Stimulated activated CD8-positive, alpha-beta memory T cell treated with anti-CD3 and anti-CD28 coated beads, Interleukin-12 subunit alpha, Interleukin-12 subunit beta, amount 100 ng/mL, for 24 hours (primary cell): Measurements from ENCODE around the gene DGKQ.
"Not testable (repeated sequence)": the region's sequence is repeated elsewhere in the genome, so short reads cannot be mapped to it uniquely, and the experiment has no call there.

Source experiments
- DNase-seq: peaks from one replicate; pipeline ENCODE4 v3.0.0-alpha.2; 2020; ENCODE audit errors: extremely low read depth

The DGKQ gene

DNA sequence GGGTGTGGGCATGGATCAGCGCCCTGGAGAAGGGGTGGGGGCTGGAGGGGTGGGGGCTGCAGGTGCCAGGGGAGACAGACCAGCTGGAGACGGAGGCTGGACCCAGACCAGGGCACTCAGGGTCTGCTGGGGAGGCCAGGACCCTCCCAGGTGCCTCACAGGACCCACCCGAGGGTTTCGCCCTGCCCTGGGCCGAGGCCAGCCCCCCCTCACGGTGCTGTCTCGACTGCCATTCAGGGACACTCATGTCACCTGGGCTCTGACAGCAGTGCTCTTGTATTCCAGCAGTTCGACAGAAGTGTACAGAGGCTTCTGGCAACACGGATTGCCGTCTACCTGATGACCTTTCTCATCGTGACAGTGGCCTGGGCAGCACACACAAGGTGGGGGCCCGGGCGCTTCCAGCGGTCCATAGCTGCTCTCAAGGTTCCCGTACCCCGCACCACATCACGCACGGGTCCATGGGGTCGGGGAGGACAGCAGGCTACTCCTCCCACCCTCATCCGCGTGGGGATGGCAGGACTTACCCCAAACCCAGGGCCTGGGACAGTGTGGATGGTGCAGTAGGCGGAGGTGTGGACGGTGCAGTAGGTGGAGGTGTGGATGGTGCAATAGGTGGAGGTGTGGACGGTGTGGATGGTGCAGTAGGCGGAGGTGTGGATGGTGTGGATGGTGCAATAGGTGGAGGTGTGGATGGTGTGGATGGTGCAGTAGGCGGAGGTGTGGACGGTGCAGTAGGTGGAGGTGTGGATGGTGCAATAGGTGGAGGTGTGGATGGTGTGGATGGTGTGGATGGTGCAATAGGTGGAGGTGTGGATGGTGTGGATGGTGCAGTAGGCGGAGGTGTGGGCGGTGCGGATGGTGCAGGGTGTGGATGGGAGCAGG lies 23.0 kb downstream of the DGKQ start:
- DNase-seq: no peak

DNA sequence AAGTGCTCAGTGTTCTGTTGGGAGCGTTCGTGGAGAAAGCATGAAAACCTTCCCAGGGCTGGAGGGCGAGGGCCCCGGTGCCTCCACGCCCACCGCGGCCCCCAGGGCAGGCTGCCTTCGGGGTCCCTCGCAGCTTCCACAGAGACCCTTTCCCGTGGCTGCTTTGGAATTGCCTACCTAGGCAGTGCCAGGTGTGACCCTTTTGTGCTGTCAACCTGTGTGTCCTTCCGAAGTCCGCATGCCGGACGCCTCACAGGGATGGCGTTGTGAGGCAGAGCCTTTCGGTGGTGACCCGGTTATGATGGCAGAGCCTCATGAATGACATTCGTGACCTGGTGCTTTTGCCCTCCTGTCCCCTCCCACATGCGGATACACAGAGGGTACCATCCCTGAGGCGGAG lies 23.7 kb downstream of the DGKQ start:
- DNase-seq: no peak

DNA sequence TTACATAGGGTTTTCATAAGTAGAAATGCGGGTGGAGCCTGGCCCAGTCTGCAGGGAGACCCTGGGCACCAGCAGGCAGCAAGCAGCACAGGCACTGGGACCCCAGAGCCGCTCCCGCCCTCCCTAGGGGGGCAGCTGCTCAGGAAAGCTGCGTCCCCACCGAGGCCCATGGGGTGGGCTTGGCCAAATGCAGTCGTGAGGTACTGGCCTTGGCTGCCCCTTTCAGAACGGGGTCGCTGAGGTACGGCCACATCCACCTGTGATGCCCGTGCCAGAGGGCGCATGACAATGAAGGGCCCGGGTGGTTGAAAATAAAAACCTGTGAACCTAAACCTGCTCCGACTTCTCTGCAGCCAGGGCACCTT lies 24.5 kb downstream of the DGKQ start:
- no peak for DNase-seq

DNA sequence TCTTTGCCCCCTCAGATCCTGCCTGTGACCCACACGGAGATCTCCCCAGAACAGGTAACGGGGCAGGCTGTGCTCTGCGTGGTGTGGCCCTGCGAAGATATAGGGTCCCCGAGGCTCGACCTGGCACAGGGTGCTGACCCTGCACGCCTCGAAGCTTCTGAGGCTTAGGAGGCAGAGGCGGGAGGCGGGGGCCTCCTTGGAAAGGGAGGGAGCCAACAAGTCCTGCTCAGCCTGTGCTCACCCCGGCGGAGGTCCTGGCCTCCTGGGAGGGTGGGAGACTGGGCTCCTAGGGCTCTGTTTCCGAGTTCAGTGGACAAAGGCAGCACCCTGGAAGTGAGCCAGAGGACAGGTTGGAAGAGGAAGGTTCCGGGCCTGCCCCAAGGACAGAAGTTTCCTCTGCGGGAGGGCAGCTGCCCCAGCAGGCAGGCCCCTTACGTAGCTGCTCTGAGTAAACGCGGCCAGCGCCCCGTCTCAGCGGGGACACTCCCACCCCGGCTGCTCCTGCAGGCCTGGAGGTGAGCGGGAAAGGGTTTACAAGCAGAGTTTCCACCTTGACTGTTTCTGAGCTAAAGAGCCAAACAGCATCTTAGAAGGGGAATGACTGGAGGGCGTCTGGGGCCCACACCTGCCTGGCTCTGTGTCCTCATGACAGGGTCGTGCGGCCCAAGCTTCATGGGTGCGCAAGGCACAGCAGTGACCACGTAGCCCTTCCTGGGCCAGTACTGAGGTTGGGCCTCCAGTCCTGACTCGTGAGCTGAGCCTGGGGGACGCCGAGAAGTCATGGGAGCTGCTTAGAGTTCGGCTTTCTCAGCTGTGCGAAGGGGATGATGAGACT lies 25.1 kb downstream of the DGKQ start:
- DNase-seq: no peak

DNA sequence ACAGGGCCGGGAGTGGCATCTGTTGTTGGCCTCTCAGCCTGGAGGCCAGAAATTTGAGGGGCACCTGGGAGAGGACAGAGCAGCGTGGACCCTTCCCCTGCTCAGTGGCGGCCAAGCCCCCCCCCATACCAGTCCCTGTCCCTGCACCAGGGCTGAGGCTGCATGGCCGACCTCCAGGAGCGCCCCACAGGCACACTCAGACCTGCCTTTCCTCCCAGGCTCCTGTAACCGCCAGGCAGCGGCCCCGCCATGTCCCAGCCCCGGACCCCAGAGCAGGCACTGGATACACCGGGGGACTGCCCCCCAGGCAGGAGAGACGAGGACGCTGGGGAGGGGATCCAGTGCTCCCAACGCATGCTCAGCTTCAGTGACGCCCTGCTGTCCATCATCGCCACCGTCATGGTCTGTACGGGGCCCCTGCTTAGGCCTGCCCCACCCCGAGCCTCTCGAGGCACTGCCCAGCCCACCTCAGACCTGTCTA lies 25.8 kb downstream of the DGKQ start:
- DNase-seq: no peak

DNA sequence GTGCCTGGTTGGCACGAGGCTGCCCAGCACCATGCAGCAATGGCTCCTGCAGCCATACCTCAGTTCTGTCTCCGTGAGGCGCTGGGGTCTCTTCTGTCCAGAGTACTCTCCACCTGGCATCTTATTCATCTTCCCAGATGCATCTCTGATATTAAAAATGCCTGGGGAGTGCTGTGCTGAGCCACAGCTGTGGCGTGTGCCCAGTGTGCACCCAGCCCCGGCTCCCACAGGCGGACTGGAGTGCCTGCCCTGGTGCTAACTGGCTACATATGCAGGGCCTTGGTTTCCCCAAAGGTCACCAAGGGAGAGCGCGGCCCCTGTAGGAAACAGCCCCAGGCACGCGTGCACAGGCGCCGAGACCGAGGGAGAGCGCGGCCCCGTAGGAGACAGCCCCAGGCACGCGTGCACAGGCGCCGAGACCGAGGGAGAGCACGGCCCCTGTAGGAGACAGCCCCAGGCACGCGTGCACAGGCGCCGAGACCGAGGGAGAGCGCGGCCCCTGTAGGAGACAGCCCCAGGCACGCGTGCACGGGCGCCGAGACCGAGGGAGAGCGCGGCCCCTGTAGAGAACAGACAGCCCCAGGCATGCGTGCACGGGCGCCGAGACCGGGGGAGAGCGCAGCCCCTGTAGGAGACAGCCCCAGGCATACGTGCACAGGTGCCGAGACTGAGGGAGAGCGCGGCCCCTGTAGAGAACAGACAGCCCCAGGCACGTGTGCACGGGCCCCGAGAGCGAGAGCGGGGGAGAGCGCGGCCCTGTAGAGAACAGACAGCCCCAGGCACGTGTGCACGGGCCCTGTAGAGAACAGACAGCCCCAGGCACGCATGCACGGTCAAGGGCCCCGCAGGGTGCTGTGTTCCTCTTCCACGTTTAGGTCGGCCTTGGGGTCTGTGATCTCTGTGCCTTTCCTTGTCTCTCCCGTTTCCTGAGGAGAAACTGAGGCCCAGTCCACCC lies 26.6 kb downstream of the DGKQ start:
- no peak for DNase-seq

DNA sequence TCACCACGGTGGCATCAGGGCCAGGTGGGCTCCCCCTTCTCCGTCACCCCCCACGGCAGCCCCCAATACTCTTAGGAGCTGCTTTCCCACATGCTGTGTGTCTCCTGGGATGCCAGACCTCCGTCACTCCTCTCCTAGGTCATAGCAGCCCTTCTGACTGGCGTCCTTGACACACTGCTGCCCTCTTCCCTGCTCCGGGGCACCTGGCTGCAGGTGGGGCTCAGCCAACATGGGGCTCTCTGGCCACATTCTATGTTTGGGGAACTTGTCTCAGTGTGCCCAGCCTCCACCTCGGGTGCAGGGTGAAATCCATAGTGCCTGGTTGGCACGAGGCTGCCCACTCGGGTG lies 27.3 kb downstream of the DGKQ start:
- no peak for DNase-seq

DNA sequence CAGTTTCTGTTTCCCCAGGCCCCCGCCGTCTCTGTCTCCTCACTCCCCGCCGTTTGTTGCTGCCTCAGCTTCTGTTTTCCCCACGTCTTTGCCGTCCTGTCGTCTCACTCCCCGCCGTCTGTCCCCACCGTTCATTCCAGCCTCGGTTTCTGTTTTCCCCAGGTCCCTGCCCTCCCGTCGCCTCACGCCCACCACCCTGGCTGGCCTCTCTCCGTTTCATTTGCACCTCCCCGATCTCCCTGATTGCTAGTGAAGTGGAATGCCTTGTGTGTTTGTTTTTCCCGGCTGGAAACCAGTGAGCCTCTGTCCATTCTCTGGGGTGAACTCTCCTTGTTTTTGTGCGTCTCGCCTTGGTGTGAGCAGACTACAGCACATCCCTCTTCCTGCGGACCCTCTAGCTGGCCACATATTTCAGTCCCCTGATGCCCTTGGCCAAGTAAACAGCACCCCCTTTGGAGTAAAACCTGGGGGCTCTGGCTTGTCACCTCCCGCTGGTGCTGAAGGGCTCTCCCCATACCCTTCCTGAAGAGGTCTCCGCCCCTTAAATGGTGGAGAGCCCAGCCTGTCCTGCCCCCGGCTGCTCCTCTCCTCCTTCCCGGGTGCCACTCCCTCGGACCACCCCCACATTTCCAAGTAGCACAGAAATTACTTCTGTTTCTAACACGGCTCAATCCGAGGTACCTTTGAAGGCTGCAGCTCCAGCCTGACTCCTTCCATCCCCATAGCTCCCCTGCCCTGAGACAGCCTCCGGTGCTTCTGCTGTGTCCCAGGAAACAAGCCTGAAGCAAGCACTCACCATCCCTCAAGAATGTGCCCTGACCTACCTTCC lies 27.9 kb downstream of the DGKQ start:
- DNase-seq: no peak

DNA sequence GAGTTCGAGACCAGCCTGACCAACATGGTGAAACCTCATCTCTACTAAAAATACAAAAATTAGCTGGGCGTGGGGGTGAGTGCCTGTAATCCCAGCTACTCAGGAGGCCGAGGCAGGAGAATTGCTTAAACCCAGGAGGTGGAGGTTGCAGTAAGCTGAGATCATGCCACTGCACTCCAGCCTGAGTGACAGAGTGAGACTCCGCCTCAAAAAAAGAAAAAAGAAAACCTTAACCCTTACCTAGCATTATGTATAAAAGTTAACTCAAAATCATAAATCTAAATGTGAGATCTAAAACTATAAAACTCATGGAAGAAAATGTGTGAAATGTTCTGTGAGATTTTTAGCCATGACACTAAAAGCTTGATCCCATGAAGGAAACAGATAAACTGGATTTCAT lies 33.9 kb downstream of the DGKQ start:
- not testable (repeated sequence) for DNase-seq

DNA sequence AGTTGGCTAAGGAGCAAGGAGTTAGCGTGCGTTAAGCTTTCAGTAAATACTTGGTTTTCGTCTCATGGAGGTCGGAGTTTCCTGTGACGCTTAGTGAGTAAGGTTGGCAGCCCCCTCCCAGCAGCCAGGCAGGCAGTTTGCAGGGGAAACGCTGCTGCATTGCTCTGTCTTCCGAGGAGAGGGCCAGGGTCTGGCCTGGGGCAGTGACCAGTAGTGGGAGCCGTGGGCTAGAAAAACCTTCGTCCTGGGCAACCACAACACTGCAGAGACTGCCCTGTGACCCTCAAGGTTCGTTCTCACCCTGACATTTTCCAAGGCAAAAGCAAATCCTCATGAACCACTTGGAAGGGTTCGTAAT lies 40.7 kb downstream of the DGKQ start:
- no peak for DNase-seq

DNA sequence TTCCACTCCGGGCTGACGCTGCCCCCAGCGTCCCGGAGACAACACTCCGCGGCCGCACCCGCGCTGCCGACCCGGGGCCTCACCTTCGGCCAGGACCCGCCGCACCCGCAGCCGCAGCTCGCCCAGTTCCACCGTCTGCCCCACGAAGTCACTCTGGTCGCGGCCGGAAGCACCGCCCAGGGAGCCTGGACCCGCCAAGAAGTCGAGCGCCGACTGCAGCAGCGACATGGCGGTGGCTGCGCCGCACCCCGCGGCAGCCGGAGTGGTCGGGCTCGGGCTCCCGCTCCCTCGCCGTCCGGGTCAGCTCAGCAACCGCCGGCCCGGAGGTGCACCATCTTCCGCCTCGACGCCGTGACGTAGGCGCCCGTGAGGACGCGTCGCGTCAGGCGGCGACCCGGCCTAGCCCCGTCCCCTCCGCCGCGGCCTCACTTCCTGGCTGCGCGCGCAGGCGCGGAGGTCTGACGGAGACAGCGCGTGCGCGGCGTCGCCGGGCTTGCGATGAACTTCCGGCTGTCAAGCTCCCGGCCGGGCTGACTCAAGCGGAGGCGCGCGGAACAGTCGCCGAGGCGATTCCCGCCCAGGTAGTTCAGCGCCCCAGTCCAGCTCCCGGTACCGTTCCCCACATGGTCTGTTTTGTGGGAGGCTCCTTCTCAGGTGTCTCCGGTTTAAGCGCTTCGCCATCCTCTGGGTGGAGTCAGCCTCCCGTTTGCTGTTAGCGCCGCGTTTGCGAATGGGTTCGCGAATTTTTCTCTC lies 41.2 kb downstream of the DGKQ start, which contains the start of the genes GAK and TMEM175:
GAK (minus strand) TSS at position 357 of the 753 bp plus-strand sequence; CDS start at position 228, 129 bp downstream.
TMEM175 (plus strand) TSS at position 501 of the 753 bp plus-strand sequence. CDS start 15,280 bp downstream, outside the sequence.
- DNase-seq: peak; percentile 89

DNA sequence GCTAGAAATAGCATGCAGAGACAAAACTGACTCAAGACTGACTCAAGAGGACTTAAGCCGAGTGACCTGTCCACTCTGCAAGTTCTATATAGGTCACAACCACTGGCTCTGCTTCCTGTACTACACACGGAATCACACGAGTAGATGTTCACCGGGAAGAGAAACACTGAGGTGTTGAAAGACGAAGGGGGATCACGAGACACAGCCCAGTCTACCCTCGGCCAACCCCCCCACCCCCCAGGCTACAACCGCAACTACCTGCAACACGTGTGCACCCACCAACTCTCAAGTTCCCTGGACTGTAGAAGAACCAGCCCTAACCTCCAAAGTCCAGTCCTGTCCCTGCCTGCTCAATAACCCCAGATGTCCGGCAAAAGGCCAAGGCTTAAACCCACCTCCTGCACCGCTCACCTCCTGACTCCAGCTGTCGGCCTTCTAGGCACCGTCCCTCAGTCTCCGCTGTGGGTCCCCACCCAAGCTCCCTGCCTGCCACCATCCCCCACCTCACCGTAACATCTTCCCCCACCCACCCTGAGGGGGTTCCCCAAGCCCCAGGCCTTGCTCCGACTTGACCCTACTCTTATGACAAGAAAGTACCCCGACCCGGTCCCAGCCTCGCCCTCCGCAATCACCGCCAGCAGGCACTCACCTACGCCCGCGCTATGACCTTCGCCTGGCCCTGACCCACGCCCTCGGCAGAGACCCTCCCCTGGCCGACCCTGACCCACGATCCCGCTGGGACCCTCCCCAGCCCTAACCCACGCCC lies 42.0 kb downstream of the DGKQ start:
- no peak for DNase-seq

DNA sequence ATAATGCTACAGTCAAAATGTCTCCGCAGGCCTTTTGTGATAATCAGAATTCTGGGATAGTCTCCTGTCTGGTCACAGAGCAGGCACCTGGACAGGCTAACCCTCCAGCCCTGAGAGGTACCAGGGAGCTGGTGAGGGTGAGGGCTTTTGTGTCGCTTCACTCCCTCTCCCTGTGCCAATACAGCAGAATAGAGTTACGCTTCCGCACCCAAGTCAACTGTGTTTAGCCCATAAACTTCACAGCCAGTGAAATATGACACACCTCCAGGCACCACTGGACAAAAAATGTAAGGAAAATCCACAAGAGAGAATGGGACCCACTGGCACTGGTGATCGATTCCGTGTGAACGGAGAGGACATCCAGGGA lies 42.6 kb downstream of the DGKQ start:
- no peak for DNase-seq

DNA sequence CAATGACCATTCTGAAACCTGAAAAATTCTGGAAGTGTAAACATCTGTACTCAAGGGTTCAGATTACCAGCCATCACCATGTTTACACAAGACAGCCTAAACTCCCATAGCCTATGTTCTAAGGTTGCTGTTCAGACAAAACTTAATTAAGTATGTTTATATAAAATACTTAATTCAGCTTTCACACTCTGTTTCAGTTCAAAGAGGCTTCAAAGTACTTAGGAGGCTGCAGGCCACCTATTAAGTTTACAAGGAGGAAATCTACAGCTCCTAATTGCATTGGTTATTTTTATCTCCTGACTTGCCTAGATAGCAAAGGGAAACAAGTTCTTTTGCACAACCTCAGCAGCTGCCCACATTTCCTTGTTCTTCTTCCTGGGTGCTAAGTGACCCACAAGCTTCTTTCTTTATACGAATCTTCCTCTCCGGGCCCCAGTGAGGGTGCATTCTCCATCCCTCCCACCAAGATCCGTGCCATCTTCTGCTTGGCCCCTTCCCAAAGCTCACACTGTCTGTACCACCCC lies 43.3 kb downstream of the DGKQ start:
- no peak for DNase-seq

DNA sequence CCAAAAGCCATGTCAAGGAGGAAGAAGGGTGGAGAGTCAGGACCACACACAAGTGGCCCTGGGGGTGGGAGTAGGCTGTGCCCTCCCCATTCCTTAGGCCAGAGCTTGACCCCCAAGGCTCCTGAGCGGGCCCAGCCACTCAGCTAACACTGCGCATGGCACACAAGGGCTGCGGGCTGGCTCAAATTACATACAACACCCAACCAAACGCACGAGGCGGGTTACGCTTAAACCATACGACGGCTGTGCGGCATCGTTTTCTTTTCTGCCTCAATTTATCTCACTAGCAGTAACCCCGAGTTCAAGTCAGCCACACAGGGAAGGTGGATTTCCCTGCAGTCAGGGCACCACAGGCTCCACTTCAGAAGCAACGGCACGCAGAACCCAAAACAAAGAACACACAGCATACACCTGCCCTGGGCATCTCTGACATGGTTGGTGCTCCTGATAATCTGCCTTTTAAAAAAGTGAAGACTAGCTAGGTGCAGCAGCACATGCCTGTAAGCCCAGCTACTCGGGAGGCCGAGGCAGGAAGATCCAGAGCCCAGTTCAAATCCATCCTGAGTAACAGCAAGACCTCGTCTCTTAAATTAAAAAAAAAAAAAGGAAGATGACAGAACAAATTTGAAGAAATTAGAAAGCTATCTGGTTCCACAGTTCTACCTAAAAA lies 44.1 kb downstream of the DGKQ start:
- no peak for DNase-seq

DNA sequence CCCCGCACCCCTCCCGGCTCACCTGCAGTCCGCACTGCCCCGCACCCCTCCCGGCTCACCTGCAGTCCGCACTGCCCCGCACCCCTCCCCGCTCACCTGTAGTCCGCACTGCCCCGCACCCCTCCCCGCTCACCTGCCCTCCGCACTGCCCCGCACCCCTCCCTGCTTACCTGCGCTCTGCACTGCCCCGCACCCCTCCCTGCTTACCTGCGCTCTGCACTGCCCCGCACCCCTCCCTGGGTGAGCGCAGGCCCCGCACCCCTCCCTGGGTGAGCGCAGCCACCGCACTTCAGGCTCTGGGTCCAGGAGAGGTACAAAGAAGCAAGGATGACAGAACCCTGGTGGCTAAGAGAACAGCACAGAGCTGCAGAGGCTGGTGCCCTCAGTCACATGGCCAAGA lies 45.8 kb downstream of the DGKQ start:
- not testable (repeated sequence) for DNase-seq

DNA sequence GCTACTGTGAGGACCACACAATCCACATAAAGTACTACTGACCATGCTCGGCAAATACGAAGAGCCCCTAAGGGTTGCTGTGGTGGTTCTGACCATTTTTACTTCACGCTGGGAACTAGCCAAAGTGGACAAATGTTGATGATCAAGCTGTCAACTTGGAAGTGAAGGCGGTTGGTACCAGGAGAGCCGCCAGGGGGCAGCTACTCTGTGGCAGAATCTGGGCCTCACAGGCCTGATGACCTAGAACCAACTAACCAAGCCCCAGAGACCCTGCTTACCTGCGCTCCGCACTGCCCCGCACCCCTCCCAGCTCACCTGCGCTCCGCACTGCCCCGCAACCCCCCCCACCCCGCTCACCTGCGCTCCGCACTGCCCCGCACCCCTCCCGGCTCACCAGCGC lies 46.8 kb downstream of the DGKQ start:
- DNase-seq: no peak

DNA sequence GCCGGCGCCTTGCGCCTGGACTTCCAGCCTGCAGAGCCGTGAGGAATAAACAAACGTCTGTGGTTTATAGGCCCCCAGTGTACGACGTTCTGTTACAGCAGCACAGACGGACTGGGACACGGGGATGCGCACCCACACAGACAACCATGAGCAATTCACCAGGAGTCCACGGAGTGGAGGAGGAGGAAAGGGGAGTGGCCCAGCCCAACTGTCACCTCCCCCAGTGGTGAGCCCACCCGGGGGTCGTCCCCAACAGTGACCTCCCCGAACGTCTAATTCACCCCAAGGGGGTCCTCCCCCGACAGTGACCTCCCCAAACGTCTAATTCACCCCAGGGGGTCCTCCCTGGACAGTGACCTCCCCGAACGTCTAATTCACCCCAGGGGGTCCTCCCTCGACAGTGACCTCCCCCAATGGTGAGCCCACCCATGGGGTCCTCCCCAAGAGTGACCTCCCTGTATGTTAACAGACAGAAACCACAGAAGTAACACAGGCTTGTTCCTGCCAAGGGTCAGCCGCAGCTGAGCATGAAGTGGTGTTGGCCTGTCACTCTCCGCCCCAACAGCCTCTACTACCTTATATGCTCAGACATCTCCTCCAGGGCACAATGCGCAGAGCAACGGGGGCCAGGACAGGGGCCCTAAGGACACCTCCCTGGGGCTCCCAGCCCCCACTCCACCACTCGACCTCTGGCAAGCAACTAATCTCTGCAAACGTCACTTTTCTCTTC lies 47.4 kb downstream of the DGKQ start:
- no peak for DNase-seq
